ENCODE results near the gene DZIP1.

DNA sequence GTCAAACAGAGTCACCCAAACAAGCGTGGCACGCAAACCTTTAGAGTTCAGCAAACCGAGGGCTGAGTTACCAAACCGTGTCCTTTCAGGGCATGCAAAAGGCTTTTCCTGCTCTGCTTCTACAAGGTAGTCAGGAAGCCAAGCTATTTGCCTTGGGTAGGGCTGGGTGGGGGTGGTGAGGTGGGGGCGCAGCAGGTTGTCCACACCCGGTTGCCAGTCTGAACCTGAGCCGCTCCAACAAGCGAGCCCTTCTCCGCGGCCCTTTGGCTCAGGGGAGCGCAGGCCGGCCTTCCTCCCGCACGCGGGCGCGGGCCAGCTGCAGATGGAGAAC lies 92.3 kb downstream of the DZIP1 start:
- TF ChIP-seq, protein P1, sequence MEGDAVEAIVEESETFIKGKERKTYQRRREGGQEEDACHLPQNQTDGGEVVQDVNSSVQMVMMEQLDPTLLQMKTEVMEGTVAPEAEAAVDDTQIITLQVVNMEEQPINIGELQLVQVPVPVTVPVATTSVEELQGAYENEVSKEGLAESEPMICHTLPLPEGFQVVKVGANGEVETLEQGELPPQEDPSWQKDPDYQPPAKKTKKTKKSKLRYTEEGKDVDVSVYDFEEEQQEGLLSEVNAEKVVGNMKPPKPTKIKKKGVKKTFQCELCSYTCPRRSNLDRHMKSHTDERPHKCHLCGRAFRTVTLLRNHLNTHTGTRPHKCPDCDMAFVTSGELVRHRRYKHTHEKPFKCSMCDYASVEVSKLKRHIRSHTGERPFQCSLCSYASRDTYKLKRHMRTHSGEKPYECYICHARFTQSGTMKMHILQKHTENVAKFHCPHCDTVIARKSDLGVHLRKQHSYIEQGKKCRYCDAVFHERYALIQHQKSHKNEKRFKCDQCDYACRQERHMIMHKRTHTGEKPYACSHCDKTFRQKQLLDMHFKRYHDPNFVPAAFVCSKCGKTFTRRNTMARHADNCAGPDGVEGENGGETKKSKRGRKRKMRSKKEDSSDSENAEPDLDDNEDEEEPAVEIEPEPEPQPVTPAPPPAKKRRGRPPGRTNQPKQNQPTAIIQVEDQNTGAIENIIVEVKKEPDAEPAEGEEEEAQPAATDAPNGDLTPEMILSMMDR (IDR thresholded peaks at IDR 0.05; ENCODE audit: low read length): no peak
- no peak for TF ChIP-seq EZH2 (IDR thresholded peaks at IDR 0.05; ENCODE audit: borderline replicate concordance, low read length)
